Effector memory CD8-positive, alpha-beta T cell (primary cell): ENCODE data around the gene RUNDC3A.
"Not testable (repeated sequence)": the region's sequence is repeated elsewhere in the genome, so short reads cannot be mapped to it uniquely, and the experiment has no call there.

ENCODE experiments used
- ATAC-seq: fragments of 150-1000 bp; cut with Tn5 transposase; replicated peaks from 2 replicates; pipeline ENCODE4 v1.10.0; 2021; ENCODE audit warnings: mild to moderate bottlenecking, moderate library complexity
- DNase-seq, 3 experiments: peaks; one replicate each; pipeline ENCODE4 v3.0.0; 2021
- H3K27ac Mint-ChIP-seq, 2 donors: one replicate each; pipeline ENCODE4 v1.8.0; 2022; ENCODE audit warnings: mild to moderate bottlenecking in 2 of 2, mixed read lengths in 2 of 2, moderate library complexity in 2 of 2
- H3K27me3 Mint-ChIP-seq, 2 donors: one replicate each; pipeline ENCODE4 v1.8.0; 2022; ENCODE audit warnings: mixed read lengths in 2 of 2
- H3K36me3 Mint-ChIP-seq: one replicate; pipeline ENCODE4 v1.8.0; 2022; ENCODE audit warnings: mild to moderate bottlenecking, moderate library complexity, mixed read lengths; ENCODE audit not compliant: insufficient read depth
- H3K4me1 Mint-ChIP-seq, 2 donors: one replicate each; pipeline ENCODE4 v1.8.0; 2022; ENCODE audit warnings: low read depth in 2 of 2, mixed read lengths in 2 of 2
- H3K4me3 Mint-ChIP-seq, 2 donors: one replicate each; pipeline ENCODE4 v1.8.0; 2022; ENCODE audit warnings: mild to moderate bottlenecking in 2 of 2, mixed read lengths in 2 of 2, moderate library complexity in 2 of 2
- H3K9me3 Mint-ChIP-seq, 2 donors: one replicate each; pipeline ENCODE4 v1.8.0; 2022; ENCODE audit warnings: mixed read lengths in 2 of 2

The RUNDC3A gene

GRCh38 chr17:44317545-44317944, 9.1 kb downstream of the RUNDC3A start:
- Mint-ChIP-seq H3K4me3 (peak overlapping the region; percentile 37 to 41), H3K9me3 (no peaks in the 10 kb centered on the region), H3K36me3 (peaks cover 22% of the 10 kb centered on the region), H3K27me3 (peaks cover 41 to 59% of the 10 kb centered on the region in 2 donors), H3K4me1 (peaks cover 14 to 15% of the 10 kb centered on the region in 2 donors), H3K27ac (no peak overlapping the region)
- DNase-seq = no peak
- no peak for ATAC-seq

DNA sequence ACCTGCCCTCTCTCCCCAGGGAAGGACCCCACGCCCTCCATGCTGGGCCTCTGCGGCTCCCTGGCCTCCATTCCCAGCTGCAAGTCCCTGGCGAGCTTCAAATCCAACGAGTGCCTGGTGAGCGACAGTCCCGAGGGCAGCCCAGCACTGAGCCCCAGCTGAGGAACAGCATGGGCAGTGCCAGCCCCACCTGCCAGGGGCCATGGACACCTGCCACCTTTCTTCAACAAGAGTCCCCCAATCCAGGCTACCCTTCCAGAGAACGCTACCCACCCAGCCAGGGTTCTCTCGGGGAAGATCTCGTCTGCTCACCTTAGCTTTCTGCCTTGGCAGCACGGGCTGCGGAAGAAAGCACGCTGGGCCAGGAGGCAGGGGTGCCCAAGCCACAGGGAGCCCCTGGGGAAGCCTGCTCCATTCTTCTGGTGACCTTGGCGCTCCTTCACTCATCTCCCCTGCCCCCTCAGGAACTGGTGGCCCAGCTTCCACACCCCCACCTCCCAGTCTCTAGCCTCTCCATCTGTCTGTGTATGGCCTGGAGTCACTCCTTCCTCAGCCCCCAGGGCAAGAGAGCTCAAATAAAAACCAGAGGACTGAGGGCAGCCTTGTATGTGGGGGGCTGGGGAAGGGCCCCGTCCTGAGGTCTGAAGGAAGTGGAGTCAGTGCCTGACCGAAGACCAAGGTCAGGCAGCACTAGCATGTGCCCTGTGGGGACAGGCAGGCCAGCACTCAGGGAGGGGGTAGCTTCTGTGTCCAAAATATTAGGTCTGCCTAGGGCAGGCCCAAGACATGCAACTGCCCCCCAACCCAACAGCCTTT, 9.9 kb downstream of the RUNDC3A start:
- no peak for ATAC-seq
- no peak for DNase-seq
- no peaks in the 10 kb centered on the region for H3K9me3 Mint-ChIP-seq
- peaks cover 18 to 19% of the 10 kb centered on the region in 2 donors for H3K4me1 Mint-ChIP-seq
- H3K27ac Mint-ChIP-seq = no peak overlapping the region
- peaks cover 27% of the 10 kb centered on the region for H3K36me3 Mint-ChIP-seq
- H3K27me3 Mint-ChIP-seq = peaks cover 41 to 52% of the 10 kb centered on the region in 2 donors
- peak overlapping the region in 1 of 2 donors; percentile 37 for H3K4me3 Mint-ChIP-seq

- no peak overlapping the region for H3K4me3 Mint-ChIP-seq
- H3K27ac Mint-ChIP-seq = no peak overlapping the region
- peaks cover 33 to 38% of the 10 kb centered on the region in 2 donors for H3K27me3 Mint-ChIP-seq
- no peaks in the 10 kb centered on the region for H3K9me3 Mint-ChIP-seq
- peaks cover 19 to 21% of the 10 kb centered on the region in 2 donors for H3K4me1 Mint-ChIP-seq
- DNase-seq = no peak
- no peak for ATAC-seq
- H3K36me3 Mint-ChIP-seq = peaks cover 34% of the 10 kb centered on the region
These were observed 11.7 kb downstream of the RUNDC3A start for GRCh38 chr17:44320066-44320465.

- Mint-ChIP-seq H3K4me1 (peaks cover 17 to 19% of the 10 kb centered on the region in 2 donors), H3K9me3 (no peaks in the 10 kb centered on the region), H3K27me3 (peaks cover 21 to 23% of the 10 kb centered on the region in 2 donors), H3K27ac (no peak overlapping the region), H3K36me3 (peaks cover 45% of the 10 kb centered on the region), H3K4me3 (peak overlapping the region in 1 of 2 donors; percentile 3)
- DNase-seq = no peak
- no peak for ATAC-seq
These were observed 13.1 kb downstream of the RUNDC3A start for GRCh38 chr17:44321246-44322120.

DNA sequence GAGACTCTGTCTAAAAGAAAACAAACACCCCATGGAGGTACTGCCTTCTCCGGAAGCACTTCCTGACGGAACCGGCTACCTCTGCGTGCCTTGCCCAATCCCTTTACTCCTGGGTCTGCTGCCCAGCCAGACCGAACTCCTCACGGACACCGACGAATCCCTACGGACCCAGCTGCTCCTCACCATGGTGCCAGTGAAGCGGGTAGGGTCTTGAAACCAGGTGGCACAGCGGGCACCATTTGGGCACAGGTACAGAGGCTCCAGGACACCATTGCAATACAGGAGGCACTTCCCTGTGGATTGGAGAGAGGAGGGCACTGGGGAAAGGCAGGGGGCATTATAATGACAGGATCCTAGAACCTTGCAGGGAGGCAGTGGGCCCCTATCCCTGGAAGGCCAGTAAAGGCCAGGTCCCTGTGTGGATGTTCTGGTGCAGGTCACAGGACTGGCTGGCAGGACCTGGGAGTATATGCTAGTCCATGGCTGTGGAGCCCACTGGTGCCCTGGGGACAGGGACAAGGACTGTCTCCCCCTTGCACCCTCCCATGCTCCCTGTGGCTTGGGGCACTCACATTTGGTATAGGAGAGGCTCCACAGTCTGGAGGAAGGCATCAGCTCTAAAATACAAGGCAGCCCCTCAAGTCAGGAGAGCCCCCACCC, 14.0 kb downstream of the RUNDC3A start:
- DNase-seq = no peak
- Mint-ChIP-seq H3K27ac (peak overlapping the region in 1 of 2 donors; percentile 25), H3K9me3 (no peaks in the 10 kb centered on the region), H3K4me1 (peaks cover 18 to 20% of the 10 kb centered on the region in 2 donors), H3K4me3 (peak overlapping the region; percentile 40 to 96), H3K36me3 (peaks cover 48% of the 10 kb centered on the region), H3K27me3 (peaks cover 12 to 15% of the 10 kb centered on the region in 2 donors)
- ATAC-seq = no peak

DNA sequence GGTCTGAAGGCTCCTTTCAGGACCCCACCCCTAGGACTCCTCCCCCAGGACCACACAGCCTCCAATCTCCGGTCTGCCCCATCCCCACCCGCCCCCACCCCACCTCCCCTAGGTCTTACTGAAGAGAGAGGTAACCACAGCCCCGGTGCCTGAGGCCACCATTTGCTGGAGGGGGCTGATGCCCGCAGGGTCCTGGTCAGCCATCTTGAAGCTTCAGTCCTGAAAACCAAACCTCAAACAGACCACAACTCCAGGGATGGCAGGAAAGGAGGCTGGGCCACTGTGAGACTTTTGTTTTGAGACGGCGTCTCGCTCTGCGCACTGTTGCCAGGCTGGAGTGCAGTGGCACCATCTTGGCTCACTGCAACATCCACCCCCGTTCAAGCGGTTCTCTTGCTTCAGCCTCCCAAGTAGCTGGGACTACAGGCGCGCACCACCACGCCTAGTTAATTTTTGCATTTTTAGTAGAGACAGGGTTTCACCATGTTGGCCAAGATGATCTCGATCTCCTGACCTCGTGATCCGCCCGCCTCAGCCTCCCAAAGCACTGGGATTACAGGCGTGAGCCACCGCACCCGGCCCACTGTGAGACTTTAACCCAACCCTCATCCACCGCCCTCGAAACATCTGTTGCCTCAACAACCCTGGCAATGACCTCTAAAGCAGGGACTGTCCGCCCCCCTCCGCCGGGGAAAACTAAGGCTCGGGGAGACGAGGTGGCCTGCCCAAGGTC, 15.1 kb downstream of the RUNDC3A start:
- Mint-ChIP-seq H3K4me3 (peak overlapping the region; percentile 90 to 96), H3K27me3 (peaks cover under 1 to 3% of the 10 kb centered on the region in 2 donors), H3K36me3 (peaks cover 41% of the 10 kb centered on the region), H3K27ac (peak overlapping the region in 1 of 2 donors; percentile 74), H3K9me3 (no peaks in the 10 kb centered on the region), H3K4me1 (peaks cover 18 to 20% of the 10 kb centered on the region in 2 donors)
- ATAC-seq = no peak
- DNase-seq = no peak

DNA sequence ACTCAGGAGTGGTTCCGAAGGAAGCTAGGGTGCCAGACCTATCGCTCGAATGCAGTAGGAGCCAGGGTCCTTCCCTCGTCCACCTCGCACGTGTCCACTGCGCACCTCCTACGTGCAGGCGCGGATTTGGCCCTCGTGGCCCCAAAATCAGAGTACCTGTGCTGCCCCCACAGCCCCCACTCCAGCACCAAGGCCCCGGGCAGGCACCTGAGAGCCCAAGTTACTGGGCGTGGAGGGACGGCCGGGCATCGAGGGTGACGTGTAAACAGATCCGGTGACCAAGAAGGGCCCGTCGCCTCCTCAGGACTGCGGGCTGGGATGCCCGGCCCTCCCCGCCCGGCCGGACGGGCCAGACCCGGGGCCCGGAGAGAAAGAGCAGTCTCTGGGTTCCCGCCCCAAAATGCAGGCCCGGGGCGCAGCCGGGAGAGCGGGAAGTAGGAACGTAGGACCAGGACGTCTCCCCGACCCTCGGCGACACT, 15.7 kb downstream of the RUNDC3A start:
- DNase-seq (peak in 1 of 3 experiments; percentile 22), ATAC-seq (no peak)
- H3K9me3 Mint-ChIP-seq = no peaks in the 10 kb centered on the region
- peak overlapping the region in 1 of 2 donors; percentile 74 for H3K27ac Mint-ChIP-seq
- H3K4me3 Mint-ChIP-seq = peak overlapping the region; percentile 90 to 96
- H3K27me3 Mint-ChIP-seq = no peaks in the 10 kb centered on the region
- peaks cover 37% of the 10 kb centered on the region for H3K36me3 Mint-ChIP-seq
- peaks cover 18 to 20% of the 10 kb centered on the region in 2 donors for H3K4me1 Mint-ChIP-seq

- peaks cover 18 to 20% of the 10 kb centered on the region in 2 donors for H3K4me1 Mint-ChIP-seq
These were observed 16.3 kb downstream of the RUNDC3A start, which contains the start of gene SLC25A39 for GRCh38 chr17:44324571-44325275. Gene SLC25A39 (minus strand): TSS chr17:44324823. CDS start chr17:44323562, 1,261 bp downstream.

DNA sequence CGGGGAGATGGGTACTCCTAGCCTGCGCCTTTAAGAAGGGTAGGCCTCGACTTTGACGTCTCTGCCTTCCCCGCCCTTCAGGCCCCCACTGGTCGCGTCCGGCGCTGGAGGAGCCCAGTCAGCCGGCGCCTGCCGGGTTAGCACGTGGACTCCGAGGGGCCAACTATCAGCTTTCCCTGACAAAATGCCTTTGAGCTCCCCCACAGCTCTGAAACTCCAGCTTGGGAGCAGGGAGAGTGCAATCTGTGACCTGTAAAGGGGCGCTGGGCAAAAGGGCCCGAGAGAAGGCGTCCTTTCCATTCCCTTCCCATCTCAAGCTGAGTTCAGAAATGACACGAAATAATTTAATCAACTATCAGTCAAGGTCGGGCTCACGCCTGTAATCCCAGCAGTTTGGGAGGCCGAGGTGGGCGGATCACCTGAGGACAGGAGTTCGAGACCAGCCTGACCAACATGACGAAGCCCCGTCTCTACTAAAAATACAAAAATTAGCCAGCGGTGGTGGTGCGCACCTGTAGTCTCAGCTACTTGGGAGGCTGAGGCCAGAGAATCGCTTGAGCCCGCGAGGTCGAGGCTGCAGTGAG, 18.6 kb downstream of the RUNDC3A start:
- DNase-seq (peak; percentile 91), ATAC-seq (peak; percentile 75)
- H3K9me3 Mint-ChIP-seq = no peaks in the 10 kb centered on the region
- H3K27me3 Mint-ChIP-seq = no peaks in the 10 kb centered on the region
- H3K4me3 Mint-ChIP-seq = peak overlapping the region; percentile 90 to 96
- peaks cover 28% of the 10 kb centered on the region for H3K36me3 Mint-ChIP-seq
- H3K4me1 Mint-ChIP-seq = peaks cover 22 to 25% of the 10 kb centered on the region in 2 donors
- H3K27ac Mint-ChIP-seq = peak overlapping the region; percentile 90 to 94

More at GRCh38 chr17:44324571-44325275, 16.3 kb downstream of the RUNDC3A start, which contains the start of gene SLC25A39:
- ATAC-seq (peak; percentile 71), DNase-seq (peak; percentile 92 to 97 (median 97))
- no peaks in the 10 kb centered on the region for H3K9me3 Mint-ChIP-seq
- peak within 1 kb of the TSS; percentile 90 to 96 for H3K4me3 Mint-ChIP-seq
- H3K27me3 Mint-ChIP-seq = no peaks in the 10 kb centered on the region
- H3K27ac Mint-ChIP-seq = peak within 1 kb of the TSS; percentile 90 to 94
- peaks cover 32% of the 10 kb centered on the region for H3K36me3 Mint-ChIP-seq

GRCh38 chr17:44327715-44328449, 19.5 kb downstream of the RUNDC3A start:
- no peaks in the 10 kb centered on the region for H3K27me3 Mint-ChIP-seq
- no peaks in the 10 kb centered on the region for H3K9me3 Mint-ChIP-seq
- H3K36me3 Mint-ChIP-seq = peaks cover 26% of the 10 kb centered on the region
- peaks cover 18 to 21% of the 10 kb centered on the region in 2 donors for H3K4me1 Mint-ChIP-seq
- no peak for ATAC-seq
- no peak overlapping the region for H3K27ac Mint-ChIP-seq
- DNase-seq = no peak
- peak overlapping the region in 1 of 2 donors; percentile 19 for H3K4me3 Mint-ChIP-seq

DNA sequence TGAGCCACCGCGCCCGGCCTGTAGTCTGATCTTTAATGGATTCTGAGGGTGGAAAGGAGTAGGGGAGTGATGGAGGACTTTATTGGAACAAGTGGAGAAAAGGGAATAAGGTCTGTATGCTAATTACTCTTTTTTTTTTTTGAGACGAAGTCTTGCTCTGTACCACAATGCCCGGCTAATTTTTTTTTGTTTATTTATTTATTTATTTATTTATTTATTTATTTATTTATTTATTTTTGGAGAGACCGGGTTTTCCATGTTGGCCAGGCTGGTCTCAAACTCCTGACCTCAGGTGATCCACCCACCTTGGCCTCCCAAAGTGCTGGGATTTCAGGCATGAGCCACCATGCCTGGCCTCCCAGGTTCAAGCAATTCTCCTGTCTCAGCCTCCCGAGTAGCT, 21.1 kb downstream of the RUNDC3A start:
- H3K4me1 Mint-ChIP-seq = peaks cover 17% of the 10 kb centered on the region in 2 donors
- not testable (repeated sequence) for H3K27ac Mint-ChIP-seq, H3K9me3 Mint-ChIP-seq, H3K4me3 Mint-ChIP-seq, H3K27me3 Mint-ChIP-seq, DNase-seq, ATAC-seq
- peaks cover 20% of the 10 kb centered on the region for H3K36me3 Mint-ChIP-seq
